Peyer's patch (tissue), 4 donors: Measurements from ENCODE around the gene TBCB.

Experiments used
- CTCF ChIP-seq, 6 experiments: fragments of 450-650 bp in 4 of 6; fragments of 200-600 bp in 2 of 6; sonication (generic) in 1 of 6; IDR thresholded peaks; one replicate each; pipeline ENCODE4 v1.5.1; 2017 to 2019; ENCODE audit warnings: antibody characterized with exemption in 6 of 6, mild to moderate bottlenecking in 3 of 6, moderate library complexity in 1 of 6
- POLR2A ChIP-seq, 2 donors: fragments of 450-650 bp; IDR thresholded peaks; one replicate each; pipeline ENCODE4 v1.5.1; 2017; ENCODE audit warnings: antibody characterized with exemption in 2 of 2, mild to moderate bottlenecking in 2 of 2, moderate library complexity in 2 of 2

DNA sequence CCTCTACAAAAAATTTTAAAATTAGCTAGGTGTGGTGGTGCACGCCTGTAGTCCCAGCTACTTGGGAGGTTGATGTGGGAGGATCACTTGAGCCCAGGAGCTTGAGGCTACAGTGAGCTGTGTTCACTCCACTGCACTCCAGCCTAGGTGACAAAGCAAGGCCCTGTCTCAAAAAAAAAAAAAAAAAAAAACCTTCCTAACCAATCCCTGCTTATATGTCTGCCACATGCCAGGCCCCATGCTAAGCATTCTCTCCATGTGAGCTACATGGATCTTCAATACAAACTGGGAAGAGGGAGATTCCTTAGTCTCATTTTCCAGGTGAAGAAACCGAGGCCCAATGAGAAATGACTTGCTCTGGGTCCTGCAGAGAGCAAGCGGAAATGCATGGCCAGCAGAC, 6.6 kb upstream of the TBCB start:
- TF ChIP-seq CTCF (IDR thresholded peaks at IDR 0.05) (no peak), POLR2A (IDR thresholded peaks at IDR 0.05) (no peak)
